H9 (cell line): ENCODE data around the gene TCF4. TPM values are rescaled to one million over a fixed set of nuclear protein-coding genes. Genes with fewer than 3 reads are reported as not detected.

Experiments used
- DNase-seq: peaks from one replicate; pipeline ENCODE4 v3.0.0-alpha.2; 2017
- H2AFZ ChIP-seq: one replicate; pipeline ENCODE4 v1.6.1; 2013; ENCODE audit warnings: mild to moderate bottlenecking, low read length, control low read depth, moderate library complexity
- H2AK5ac ChIP-seq: 2 replicates; pipeline ENCODE4 v1.6.1; 2013; ENCODE audit warnings: low read length, control low read depth, mixed read lengths; ENCODE audit not compliant: insufficient read length
- H2BK120ac ChIP-seq: one replicate; pipeline ENCODE4 v1.6.1; 2013; ENCODE audit warnings: low read depth, mild to moderate bottlenecking, low read length, control low read depth, inconsistent platforms; ENCODE audit not compliant: poor library complexity, severe bottlenecking
- H2BK12ac ChIP-seq: 2 replicates; pipeline ENCODE4 v1.6.1; 2013; ENCODE audit warnings: low read length, control low read depth, mixed read lengths, low read depth; ENCODE audit not compliant: insufficient read length
- H2BK15ac ChIP-seq: 2 replicates; pipeline ENCODE4 v1.6.1; 2013; ENCODE audit warnings: low read depth, low read length, control low read depth
- H2BK20ac ChIP-seq: one replicate; pipeline ENCODE4 v1.6.1; 2013; ENCODE audit warnings: low read depth, mild to moderate bottlenecking, low read length, control low read depth, inconsistent platforms; ENCODE audit not compliant: poor library complexity, severe bottlenecking
- H2BK5ac ChIP-seq: 2 replicates; pipeline ENCODE4 v1.6.1; 2013; ENCODE audit warnings: low read length, control low read depth, mixed read lengths; ENCODE audit not compliant: insufficient read length
- H3K14ac ChIP-seq: 2 replicates; pipeline ENCODE4 v1.6.1; 2013; ENCODE audit warnings: low read length, control low read depth; ENCODE audit not compliant: insufficient read depth
- H3K18ac ChIP-seq: 2 replicates; pipeline ENCODE4 v1.6.1; 2013; ENCODE audit warnings: low read depth, mild to moderate bottlenecking, mixed read lengths, low read length, control low read depth; ENCODE audit not compliant: insufficient read length
- H3K23ac ChIP-seq: 2 replicates; pipeline ENCODE4 v1.6.1; 2013; ENCODE audit warnings: low read length, control low read depth, mixed read lengths, low read depth; ENCODE audit not compliant: insufficient read length
- H3K23me2 ChIP-seq: 2 replicates; pipeline ENCODE4 v1.6.1; 2013; ENCODE audit warnings: low read depth, mild to moderate bottlenecking, mixed read lengths, low read length, control low read depth; ENCODE audit not compliant: insufficient read length, poor library complexity, severe bottlenecking
- H3K27ac ChIP-seq: 2 replicates; pipeline ENCODE4 v1.5.1; 2013; ENCODE audit warnings: low read length, control low read depth, mixed read lengths, low read depth; ENCODE audit not compliant: insufficient read length
- H3K27me3 ChIP-seq: 2 replicates; pipeline ENCODE4 v1.6.1; 2013; ENCODE audit warnings: low read length, control low read depth, inconsistent platforms; ENCODE audit not compliant: insufficient read depth
- H3K4ac ChIP-seq: 2 replicates; pipeline ENCODE4 v1.6.1; 2013; ENCODE audit warnings: low read depth, mild to moderate bottlenecking, control low read depth, inconsistent platforms, low read length, moderate library complexity
- H3K4me1 ChIP-seq: 2 replicates; pipeline ENCODE4 v1.6.1; 2013; ENCODE audit warnings: low read length, control low read depth, inconsistent platforms; ENCODE audit not compliant: insufficient read depth
- H3K4me2 ChIP-seq: 2 replicates; pipeline ENCODE4 v1.6.1; 2013; ENCODE audit warnings: low read length, control low read depth, mixed read lengths; ENCODE audit not compliant: insufficient read length, insufficient read depth
- H3K56ac ChIP-seq: 2 replicates; pipeline ENCODE4 v1.6.1; 2013; ENCODE audit warnings: low read depth, mild to moderate bottlenecking, mixed read lengths, low read length, control low read depth; ENCODE audit not compliant: insufficient read length
- H3K79me1 ChIP-seq: 2 replicates; pipeline ENCODE4 v1.6.1; 2013; ENCODE audit warnings: low read depth, mild to moderate bottlenecking, moderate library complexity, low read length, control low read depth, inconsistent platforms; ENCODE audit not compliant: insufficient read depth, poor library complexity, severe bottlenecking
- H3K79me2 ChIP-seq: 2 replicates; pipeline ENCODE4 v1.6.1; 2013; ENCODE audit warnings: low read length, control low read depth, inconsistent platforms; ENCODE audit not compliant: insufficient read depth
- H3K9ac ChIP-seq: 2 replicates; pipeline ENCODE4 v1.6.1; 2013; ENCODE audit warnings: low read length, control low read depth, mixed read lengths; ENCODE audit not compliant: insufficient read length; ENCODE audit errors: extremely low read depth
- H3K9me3 ChIP-seq: one replicate; pipeline ENCODE4 v1.6.1; 2013; ENCODE audit warnings: low read depth, low read length, inconsistent platforms; ENCODE audit not compliant: control insufficient read depth
- H3T11ph ChIP-seq: one replicate; pipeline ENCODE4 v1.6.1; 2013; ENCODE audit warnings: mild to moderate bottlenecking, low read length, control low read depth, inconsistent platforms
- H4K20me1 ChIP-seq: one replicate; pipeline ENCODE4 v1.6.1; 2013; ENCODE audit not compliant: control insufficient read depth, insufficient read length, insufficient read depth
- H4K5ac ChIP-seq: 2 replicates; pipeline ENCODE4 v1.6.1; 2013; ENCODE audit warnings: low read depth, mild to moderate bottlenecking, mixed read lengths, low read length, control low read depth; ENCODE audit not compliant: insufficient read length
- H4K8ac ChIP-seq: replicated peaks from 2 replicates; pipeline ENCODE4 v1.6.1; 2013; ENCODE audit warnings: low read length, control low read depth, mixed read lengths, low read depth; ENCODE audit not compliant: insufficient read length
- H4K91ac ChIP-seq: 2 replicates; pipeline ENCODE4 v1.6.1; 2013; ENCODE audit warnings: low read depth, mild to moderate bottlenecking, moderate library complexity, mixed read lengths, low read length, control low read depth; ENCODE audit not compliant: insufficient read length
- H3K27ac Mint-ChIP-seq, 3 experiments: 2 replicates in 2 of 3; 3 replicates in 1 of 3; pipeline ENCODE4 v1.8.0; 2020 to 2021; ENCODE audit warnings: mixed read lengths in 3 of 3, mild to moderate bottlenecking in 1 of 3, moderate library complexity in 1 of 3
- H3K27me3 Mint-ChIP-seq: 2 replicates; pipeline ENCODE4 v1.8.0; 2021; ENCODE audit warnings: low read depth, mild to moderate bottlenecking, moderate library complexity, mixed read lengths
- H3K36me3 Mint-ChIP-seq, 3 experiments: 2 replicates in 2 of 3; 3 replicates in 1 of 3; pipeline ENCODE4 v1.8.0; 2020 to 2021; ENCODE audit warnings: low read depth in 3 of 3, mixed read lengths in 3 of 3; ENCODE audit not compliant: insufficient read depth in 1 of 3
- H3K4me1 Mint-ChIP-seq, 2 experiments: 2 replicates each; pipeline ENCODE4 v1.8.0; 2020; ENCODE audit warnings: mixed read lengths in 2 of 2
- H3K4me3 Mint-ChIP-seq, 2 experiments: 2 replicates in 1 of 2; 3 replicates in 1 of 2; pipeline ENCODE4 v1.8.0; 2020 to 2021; ENCODE audit warnings: mild to moderate bottlenecking in 2 of 2, mixed read lengths in 2 of 2, moderate library complexity in 1 of 2
- H3K9me3 Mint-ChIP-seq, 2 experiments: 2 replicates in 1 of 2; 3 replicates in 1 of 2; pipeline ENCODE4 v1.8.0; 2020; ENCODE audit warnings: mild to moderate bottlenecking in 2 of 2, mixed read lengths in 2 of 2, moderate library complexity in 1 of 2
- CTCF ChIP-seq: fragments of 200-600 bp; sonication (generic); conservative IDR thresholded peaks from 3 replicates; pipeline ENCODE4 v1.8.0; 2021; ENCODE audit warnings: antibody characterized with exemption, mild to moderate bottlenecking
- WGBS: extraction: QIAGEN DNeasy Blood & Tissue Kit; methylation state at CpG from one replicate; pipeline ENCODE4 v1.1.7; 2013; ENCODE audit warnings: missing lambda C conversion rate, low lambda C conversion rate, mixed read lengths; ENCODE audit not compliant: insufficient read length; ENCODE audit errors: extremely low coverage; 5-methylcytosine and 5-hydroxymethylcytosine counted together
- total RNA-seq: library from RNA; stranded (reverse); gene quantifications from 2 replicates; pipeline ENCODE4 v1.2.1, GENCODE V29; 2021

The TCF4 gene
- total RNA-seq, 1 experiment from 2014 or later, result 99.4 TPM

GRCh38 chr18:55433140-55433539 lies 154.9 kb downstream of the TCF4 start:
- no peak overlapping the region for H3K27ac Mint-ChIP-seq
- TF ChIP-seq CTCF, result no peak
- no peak overlapping the region for H3K4ac ChIP-seq
- H3K9me3 Mint-ChIP-seq, result no peaks in the 10 kb centered on the region; a peak in 1 of 5 replicates
- H3K18ac ChIP-seq, result no peak overlapping the region
- no peak overlapping the region for H3K23ac ChIP-seq
- H4K20me1 ChIP-seq, result no peaks in the 10 kb centered on the region
- no peak overlapping the region for H3K56ac ChIP-seq
- H2AK5ac ChIP-seq, result no peak overlapping the region
- H3K9me3 ChIP-seq, result no peaks in the 10 kb centered on the region
- H4K5ac ChIP-seq, result no peak overlapping the region
- no peak overlapping the region for H4K91ac ChIP-seq
- no peak overlapping the region for H3T11ph ChIP-seq
- no peak for DNase-seq
- no peak overlapping the region for H3K4me3 Mint-ChIP-seq
- H2BK120ac ChIP-seq, result no peak overlapping the region
- H4K8ac ChIP-seq, result no peak overlapping the region
- no peaks in the 10 kb centered on the region for H3K27me3 ChIP-seq
- H3K36me3 Mint-ChIP-seq, result peaks cover 4 to 8% (median 8%) of the 10 kb centered on the region in 3 experiments
- no peaks in the 10 kb centered on the region for H3K27me3 Mint-ChIP-seq
- no peak overlapping the region for H3K27ac ChIP-seq
- H3K4me2 ChIP-seq, result no peak overlapping the region
- H3K23me2 ChIP-seq, result no peaks in the 10 kb centered on the region
- no peak overlapping the region for H2BK5ac ChIP-seq
- no peak overlapping the region for H2BK15ac ChIP-seq
- no CpG with 5 or more reads among the region's 2 CpGs for WGBS
- H2AFZ ChIP-seq, result no peak overlapping the region
- peaks cover 3% of the 10 kb centered on the region; the same call in 1 of the 2 replicates for H3K4me1 ChIP-seq
- no peak overlapping the region for H3K9ac ChIP-seq
- H2BK12ac ChIP-seq, result no peak overlapping the region
- no peak overlapping the region for H2BK20ac ChIP-seq
- no peak overlapping the region for H3K14ac ChIP-seq
- peaks cover 5% of the 10 kb centered on the region; the same call in 1 of the 2 replicates for H3K79me2 ChIP-seq
- H3K79me1 ChIP-seq, result peaks cover 6% of the 10 kb centered on the region
- H3K4me1 Mint-ChIP-seq, result peaks cover 27 to 30% of the 10 kb centered on the region in 2 experiments
